K562 (cell line): Measurements from ENCODE around the gene RPL22. TPM values are rescaled to one million over a fixed set of nuclear protein-coding genes. Genes with fewer than 3 reads are reported as not detected.

Experiments used
- ATAC-seq: fragments of 200-7000 bp; cut with Tn5 transposase; 3 replicates; pipeline ENCODE4 v1.9.1; 2020; ENCODE audit warnings: moderate library complexity
- BruUV-seq: library from RNA; stranded (reverse); fragments of 400-500 nt; replicated peaks from 2 replicates; lab custom pipeline; 2021; lab: Mats Ljungman, UMichigan
- CTCF ChIA-PET: fragments of 300-600 bp; formaldehyde crosslinking; extraction: SDS; loops from one replicate; lab custom pipeline; 2021; ENCODE audit warnings: low intra/inter-chr PET ratio; lab: Yijun Ruan, JAX
- POLR2A ChIA-PET: fragments of 300-600, 350-650 bp; sonication (Branson Sonifier 250); formaldehyde crosslinking; extraction: SDS; loops from one replicate; lab custom pipeline; 2021; ENCODE audit warnings: antibody characterized with exemption, inconsistent platforms; lab: Yijun Ruan, JAX
- DNase-seq, 4 experiments: peaks; one replicate each; pipeline versions ENCODE4 v3.0.0 to v3.0.0-alpha.2; 2011 to 2018; ENCODE audit warnings: low spot score in 3 of 4, mixed read lengths in 3 of 4; ENCODE audit errors: extremely low read depth in 1 of 4
- FAIRE-seq: peaks from 2 replicates; lab custom pipeline; 2011; peaks lifted over from hg19 to GRCh38; lab: Jason Lieb, UNC
- H2AFZ ChIP-seq: 2 replicates; pipeline ENCODE4 v1.6.0; 2011; ENCODE audit warnings: low read depth, low read length, control low read depth, inconsistent platforms
- H3K27ac ChIP-seq: fragments of 200-600 bp; 3 replicates; pipeline ENCODE4 v1.8.0; 2011; ENCODE audit warnings: low read depth, mild to moderate bottlenecking, control low read depth, inconsistent platforms, low read length, moderate library complexity, mixed read lengths; ENCODE audit errors: extremely low read depth
- H3K27me3 ChIP-seq, 2 experiments: fragments of 300-600 bp in 1 of 2; 2 replicates in 1 of 2; 3 replicates in 1 of 2; pipeline versions ENCODE4 v1.6.0 to v1.8.0; 2011; ENCODE audit warnings: inconsistent platforms in 2 of 2, low read length in 2 of 2, mild to moderate bottlenecking in 1 of 2, mixed read lengths in 1 of 2, moderate library complexity in 1 of 2; ENCODE audit not compliant: control insufficient read depth in 2 of 2, insufficient read depth in 2 of 2
- H3K36me3 ChIP-seq: fragments of 300-600 bp; 3 replicates; pipeline ENCODE4 v1.8.0; 2011; ENCODE audit warnings: mild to moderate bottlenecking, low read length, inconsistent platforms; ENCODE audit not compliant: control insufficient read depth, insufficient read depth
- H3K4me1 ChIP-seq, 2 experiments: fragments of 200-600 bp in 1 of 2; replicated peaks in 1 of 2; 2 replicates in 1 of 2; 3 replicates in 1 of 2; pipeline versions ENCODE4 v1.5.1 to v1.8.0; 2011; ENCODE audit warnings: inconsistent platforms in 2 of 2, low read length in 2 of 2, mild to moderate bottlenecking in 1 of 2, mixed read lengths in 1 of 2, moderate library complexity in 1 of 2; ENCODE audit not compliant: control insufficient read depth in 2 of 2, insufficient read depth in 2 of 2
- H3K4me2 ChIP-seq: 2 replicates; pipeline ENCODE4 v1.6.1; 2011; ENCODE audit warnings: low read length, control low read depth, inconsistent platforms, mixed read lengths; ENCODE audit not compliant: insufficient read depth
- H3K4me3 ChIP-seq: fragments of 200-600 bp; sonication (generic), shearing (Covaris generic); 2 replicates; pipeline ENCODE4 v1.5.1; 2016; ENCODE audit warnings: control low read depth, inconsistent platforms
- H3K79me2 ChIP-seq: fragments of 200-600 bp; 3 replicates; pipeline ENCODE4 v1.8.0; 2011; ENCODE audit warnings: low read length, inconsistent platforms; ENCODE audit not compliant: control insufficient read depth, insufficient read depth
- H3K9ac ChIP-seq, 2 experiments: 2 replicates each; pipeline versions ENCODE4 v1.6.0 to v1.6.1; 2011; ENCODE audit warnings: low read depth in 2 of 2, low read length in 2 of 2, control low read depth in 1 of 2, inconsistent platforms in 1 of 2, mild to moderate bottlenecking in 1 of 2, mixed read lengths in 1 of 2; ENCODE audit not compliant: insufficient read depth in 1 of 2
- H3K9me1 ChIP-seq: one replicate; pipeline ENCODE4 v1.6.0; 2011; ENCODE audit warnings: inconsistent platforms, mild to moderate bottlenecking, low read length, moderate library complexity; ENCODE audit not compliant: control insufficient read depth, insufficient read depth
- H3K9me3 ChIP-seq: replicated peaks from 2 replicates; pipeline ENCODE4 v1.5.1; 2011; ENCODE audit warnings: low read depth, low read length, inconsistent platforms; ENCODE audit not compliant: control insufficient read depth, insufficient read depth
- H4K20me1 ChIP-seq: replicated peaks from 2 replicates; pipeline ENCODE4 v1.6.1; 2011; ENCODE audit warnings: low read length, inconsistent platforms, mixed read lengths; ENCODE audit not compliant: control insufficient read depth, insufficient read depth
- AFF4 ChIP-seq: sonication (generic); formaldehyde crosslinking; IDR thresholded peaks from 2 replicates; pipeline ENCODE4 v1.8.0; 2023; ENCODE audit warnings: mild to moderate bottlenecking, missing genetic modification reagents
- ESRRA ChIP-seq: fragments of 450-650 bp; IDR thresholded peaks from 2 replicates; pipeline ENCODE4 v1.6.1; 2014; ENCODE audit warnings: low read depth, mild to moderate bottlenecking, moderate library complexity, borderline replicate concordance
- RFX7 ChIP-seq: fragments of 250-450 bp; sonication (Bioruptor Pico); IDR thresholded peaks from 2 replicates; pipeline ENCODE4 v1.5.1; 2021; ENCODE audit warnings: mild to moderate bottlenecking
- ZNF324 ChIP-seq: fragments of 250-450 bp; sonication (Bioruptor Pico); IDR thresholded peaks from 2 replicates; pipeline ENCODE4 v1.4.0; 2020; ENCODE audit warnings: mild to moderate bottlenecking
- WGBS: fragments of 100-300 bp; shearing (Covaris generic); methylation state at CpG from one replicate; pipeline ENCODE4 v1.1.6; 2016; ENCODE audit warnings: low coverage, mixed read lengths; ENCODE audit not compliant: insufficient coverage; ENCODE audit errors: missing lambda C conversion rate; 5-methylcytosine and 5-hydroxymethylcytosine counted together
- in situ Hi-C: fragments of 300-500 bp; cut with MboI; formaldehyde crosslinking; loops from 4 replicates; pipeline ENCODE4 v1.15.0; 2018; ENCODE audit warnings: inconsistent platforms, mixed read lengths
- intact Hi-C: fragments of 100-400 bp; cut with micrococcal nuclease; formaldehyde crosslinking; loops from 2 replicates; pipeline ENCODE4 v1.14.2; 2022
- polyA plus RNA-seq, 8 experiments: library from polyadenylated mRNA; depleted of rRNA in 4 of 8; stranded (reverse) in 5 of 8; unstranded in 3 of 8; fragments of >200 nt; fragmentation: Nextera tagmentation in 2 of 8; fragmentation: Illumina TruSeq in 1 of 8; extraction: Ambion mirVana in 2 of 8; extraction: Trizol in 1 of 8; gene quantifications; 2 replicates each; pipeline versions ENCODE4 v1.2.1 to v1.2.3, GENCODE V29; 2011 to 2014; ENCODE audit warnings: inconsistent platforms in 1 of 8, missing spikeins in 1 of 8
- total RNA-seq, 7 experiments: library from RNA; depleted of rRNA in 6 of 7; stranded (reverse); fragments of >200 nt in 6 of 7; fragmentation: Illumina TruSeq in 2 of 7; extraction: Trizol in 2 of 7; gene quantifications; 2 replicates each; pipeline versions ENCODE4 v1.2.1 to v1.2.3, GENCODE V29; 2011 to 2021; ENCODE audit warnings: low replicate concordance in 1 of 7

RPL22 gene
- total and polyA plus RNA-seq, 9 of the 15 experiments (the other 6 are each of a cell fraction or from before 2014, with no cell fraction given), result 467 to 1,165 (median 607) TPM

DNA sequence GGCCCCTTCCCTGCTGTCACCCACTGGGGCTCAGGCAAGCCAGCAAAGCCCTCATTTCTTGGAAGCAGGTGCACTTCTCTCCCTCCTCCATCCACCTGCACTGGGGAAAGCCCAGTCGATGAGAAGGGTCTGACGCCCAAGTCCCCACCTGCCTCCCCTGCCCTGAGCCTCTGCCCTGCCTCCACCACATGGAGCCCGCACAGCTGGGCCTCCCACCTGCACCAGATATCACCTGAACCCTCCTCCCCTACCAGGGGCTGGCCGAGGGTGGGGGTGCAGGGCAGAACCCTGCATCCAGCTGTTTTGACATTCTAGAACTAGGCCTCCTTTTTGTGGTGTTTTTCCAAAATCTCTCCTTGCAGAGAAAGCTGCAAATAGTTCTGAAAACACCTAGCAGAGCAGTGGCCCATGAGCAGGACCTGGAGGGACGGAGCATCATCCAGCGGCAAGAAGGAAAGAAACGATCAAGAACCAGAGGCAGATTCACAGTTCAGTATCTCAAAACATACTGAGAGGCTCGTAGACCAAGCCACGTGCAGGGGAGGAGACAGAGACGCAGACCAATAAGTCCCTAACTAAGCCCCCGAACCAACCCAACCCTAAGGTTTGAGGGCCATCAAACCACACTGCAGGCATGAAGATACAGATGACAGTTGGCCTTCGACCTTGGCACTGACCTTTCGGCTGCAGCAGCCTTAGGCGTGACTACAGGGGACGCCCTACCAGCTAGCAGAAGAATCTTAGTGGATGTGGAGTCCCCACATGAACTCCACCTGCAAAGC, 36.0 kb downstream of the RPL22 start:
- Histone ChIP-seq H3K27ac (no peak overlapping the region), H3K79me2 (no peaks in the 10 kb centered on the region), H3K9ac (no peak overlapping the region), H3K36me3 (no peaks in the 10 kb centered on the region), H3K27me3 (peaks cover 57 to 89% of the 10 kb centered on the region in 2 experiments), H4K20me1 (peaks cover 55% of the 10 kb centered on the region), H3K4me3 (no peak overlapping the region), H3K9me3 (no peaks in the 10 kb centered on the region), H2AFZ (no peak overlapping the region), H3K9me1 (peaks cover 3% of the 10 kb centered on the region), H3K4me2 (no peak overlapping the region), H3K4me1 (peaks cover 0 to 3% of the 10 kb centered on the region in 2 experiments; a peak in 2 of 5 replicates)
- ATAC-seq (no peak), FAIRE-seq (peak; percentile 23), DNase-seq (no peak)
- ChIA-PET CTCF (no interaction called here), POLR2A (no interaction called here)
- BruUV-seq, result no TSS peak
- TF ChIP-seq RFX7 (CRISPR knock-in tag), result no peak
- no peak for TF ChIP-seq AFF4
- TF ChIP-seq ESRRA, result peak; percentile 51
- TF ChIP-seq ZNF324 (CRISPR knock-in tag), result no peak
- in situ Hi-C loops, result no loop called here
- whole genome bisulfite sequencing, result 2% methylated on average over 15 of the region's 15 CpGs
- intact Hi-C loops, result no loop called here
